T-helper 2 cell treated with Interferon-gamma antibody and Interleukin-4, amounts not matched to agents 100 ng/mL and 5 ng/mL, for 36 hours (primary cell): ENCODE measurements around the gene CT45A10. TPM values are rescaled to one million over a fixed set of nuclear protein-coding genes. Genes with fewer than 3 reads are reported as not detected.
"Not testable (repeated sequence)": the region's sequence is repeated elsewhere in the genome, so short reads cannot be mapped to it uniquely, and the experiment has no call there.

Experiments
- intact Hi-C: fragments of 100-400 bp; cut with micrococcal nuclease; formaldehyde crosslinking; loops from one replicate; pipeline ENCODE4 v1.15.1; 2023
- total RNA-seq: library from RNA; stranded (reverse); gene quantifications from 2 replicates; pipeline ENCODE4 v1.2.3, GENCODE V29; 2022

Gene CT45A10
- total RNA-seq, result not detected in 2 replicates

- intact Hi-C loops, result no loop called here
Measured at GRCh38 chrX:135893294-135893817, at the start of gene CT45A10, which contains the start of gene SAGE1. Gene CT45A10, minus strand, starts transcription at chrX:135893444. Its CDS starts 8,100 bp downstream, at chrX:135885344. Gene SAGE1, plus strand, starts transcription at chrX:135893716. Its CDS starts 2,527 bp downstream, at chrX:135896243.

GRCh38 chrX:135931644-135932487, 38.6 kb upstream of the CT45A10 start:
- intact Hi-C loops, result no loop called here

- intact Hi-C loops, result no loop called here
Measured at GRCh38 chrX:135927897-135928296, 34.7 kb upstream of the CT45A10 start.

GRCh38 chrX:135923353-135923752, 30.1 kb upstream of the CT45A10 start:
- intact Hi-C loops, result no loop called here

- intact Hi-C loops, result not testable (repeated sequence)
Measured at GRCh38 chrX:135920516-135920915, 27.3 kb upstream of the CT45A10 start.

GRCh38 chrX:135914404-135914803, 21.2 kb upstream of the CT45A10 start:
- intact Hi-C loops, result no loop called here

GRCh38 chrX:135910251-135910650, 17.0 kb upstream of the CT45A10 start:
- intact Hi-C loops, result no loop called here

- intact Hi-C loops, result no loop called here
Measured at GRCh38 chrX:135892781-135893180, 463 bp downstream of the CT45A10 start.

- intact Hi-C loops, result no loop called here
Measured at GRCh38 chrX:135890087-135890585, 3.1 kb downstream of the CT45A10 start.

- intact Hi-C loops, result not testable (repeated sequence)
Measured at GRCh38 chrX:135888976-135889375, 4.3 kb downstream of the CT45A10 start.

- intact Hi-C loops, result not testable (repeated sequence)
Measured at GRCh38 chrX:135888230-135888629, 5.0 kb downstream of the CT45A10 start.

- intact Hi-C loops, result not testable (repeated sequence)
Measured at GRCh38 chrX:135882741-135883140, 10.5 kb downstream of the CT45A10 start.

GRCh38 chrX:135871712-135872111, 21.5 kb downstream of the CT45A10 start, which contains the start of gene CT45A9:
Gene CT45A9, minus strand, starts transcription at chrX:135871812. Its CDS starts 3,751 bp downstream, at chrX:135868061.
- intact Hi-C loops, result not testable (repeated sequence)

- intact Hi-C loops, result not testable (repeated sequence)
Measured at GRCh38 chrX:135854438-135854837, 38.8 kb downstream of the CT45A10 start, which contains the start of gene CT45A8. Gene CT45A8, minus strand, starts transcription at chrX:135854538. Its CDS starts 3,755 bp downstream, at chrX:135850783.

GRCh38 chrX:135837180-135837579, 56.1 kb downstream of the CT45A10 start, which contains the start of gene CT45A7:
Gene CT45A7, minus strand, starts transcription at chrX:135837280. Its CDS starts 3,747 bp downstream, at chrX:135833533.
- intact Hi-C loops, result not testable (repeated sequence)

Other genes with a start within 250 kb of the CT45A10 start
- not detected in 2 replicates for gene CT45A1, start 179.8 kb downstream of the CT45A10 start, total RNA-seq
- gene CT45A3, start 125.3 kb downstream of the CT45A10 start, total RNA-seq, result not detected in 2 replicates
- gene CT45A5, start 107.9 kb downstream of the CT45A10 start, total RNA-seq, result 0.23 TPM in 1 of 2 replicates, not detected in the other
- not detected in 2 replicates for gene CT45A6, start 90.7 kb downstream of the CT45A10 start, total RNA-seq
- gene CT45A2, start 73.4 kb downstream of the CT45A10 start, total RNA-seq, result not detected in 2 replicates
- gene CT45A7, start 56.2 kb downstream of the CT45A10 start, total RNA-seq, result not detected in 2 replicates
- gene CT45A8, start 38.9 kb downstream of the CT45A10 start, total RNA-seq, result not detected in 2 replicates
- not detected in 2 replicates for gene CT45A9, start 21.6 kb downstream of the CT45A10 start, total RNA-seq
- not detected in 2 replicates for gene SAGE1, start 272 bp upstream of the CT45A10 start, total RNA-seq
- gene MMGT1, start 80.5 kb upstream of the CT45A10 start, total RNA-seq, result 19.6 and 20.3 TPM in 2 replicates
- 15.2 and 18.5 TPM in 2 replicates for gene SLC9A6, start 92.0 kb upstream of the CT45A10 start, total RNA-seq